NCI-H2196 (cell line): ENCODE results near the gene ARRB1.
"Not testable (repeated sequence)": the region's sequence is repeated elsewhere in the genome, so short reads cannot be mapped to it uniquely, and the experiment has no call there.

Experiments used
- DNase-seq: peaks from one replicate; lab custom pipeline; 2025; ENCODE audit not compliant: unreplicated experiment; lab: John Stamatoyannopoulos, UW

ARRB1 gene

DNA sequence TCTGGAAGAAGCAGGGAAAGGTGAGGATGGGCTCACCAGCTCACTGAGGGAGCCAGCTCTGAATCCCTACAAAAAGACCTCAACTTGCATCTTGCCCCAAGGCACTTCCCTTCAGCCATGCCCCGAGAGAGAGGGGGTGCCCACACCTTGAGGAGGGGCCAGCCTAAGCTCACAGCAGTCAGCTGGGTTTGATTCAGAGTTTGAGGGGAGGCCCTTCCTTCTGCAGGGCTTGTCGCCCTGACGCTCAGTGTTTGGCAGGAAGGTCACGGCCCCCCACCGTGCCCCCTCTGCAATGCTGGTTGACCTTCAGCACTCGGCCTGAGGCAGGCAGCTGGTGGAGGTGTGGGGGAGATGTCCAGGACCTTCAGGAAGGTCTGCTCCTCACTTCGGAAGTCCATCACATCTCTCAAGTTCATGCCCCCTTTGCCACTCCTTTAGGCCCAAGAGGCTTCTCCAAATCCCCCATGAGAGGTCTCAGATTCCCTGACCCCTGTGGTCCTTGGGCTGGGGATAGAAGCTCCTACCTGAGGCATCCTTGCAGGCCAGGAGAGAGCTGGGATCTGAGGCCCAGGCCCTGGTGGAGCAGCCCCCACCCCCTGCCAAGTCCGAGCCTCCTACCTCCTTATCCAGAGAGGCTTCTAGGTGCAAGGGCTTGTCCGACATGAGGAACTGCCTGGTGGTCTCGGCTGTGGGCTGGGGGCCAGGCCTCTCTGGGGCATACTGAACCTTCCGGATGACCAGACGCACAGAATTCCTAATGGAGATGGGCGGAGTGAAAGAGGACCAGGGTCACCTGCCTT, 73.3 kb downstream of the ARRB1 start:
- no peak for DNase-seq

DNA sequence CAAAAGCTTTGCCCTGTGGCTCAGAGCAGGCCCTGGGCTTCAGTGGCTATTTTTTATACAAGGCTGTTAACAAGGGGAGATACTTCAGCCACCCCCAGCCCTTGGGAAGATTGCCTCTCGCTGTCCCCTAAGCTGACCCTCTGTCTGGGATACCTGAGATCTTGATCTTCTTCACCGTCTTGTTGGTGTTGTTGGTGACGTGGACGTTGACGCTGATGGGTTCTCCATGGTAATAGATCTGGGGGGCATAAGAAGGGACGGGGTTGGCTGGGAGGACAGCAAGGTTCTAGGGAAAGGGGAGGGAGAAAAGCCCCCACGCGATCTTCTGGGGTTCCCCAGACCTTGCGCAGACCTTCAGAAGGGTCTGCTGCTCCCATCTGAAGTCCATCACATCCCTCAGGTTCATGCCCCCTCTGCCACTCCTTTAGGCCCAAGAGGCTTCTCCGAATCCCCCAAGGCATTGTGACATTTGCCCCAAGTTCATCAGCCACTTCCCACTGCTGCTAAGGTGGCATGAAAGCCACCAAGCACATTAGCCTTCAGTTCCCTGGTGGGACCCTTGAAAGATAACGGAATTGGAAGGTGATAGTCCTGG, 74.2 kb downstream of the ARRB1 start:
- DNase-seq, result no peak

DNA sequence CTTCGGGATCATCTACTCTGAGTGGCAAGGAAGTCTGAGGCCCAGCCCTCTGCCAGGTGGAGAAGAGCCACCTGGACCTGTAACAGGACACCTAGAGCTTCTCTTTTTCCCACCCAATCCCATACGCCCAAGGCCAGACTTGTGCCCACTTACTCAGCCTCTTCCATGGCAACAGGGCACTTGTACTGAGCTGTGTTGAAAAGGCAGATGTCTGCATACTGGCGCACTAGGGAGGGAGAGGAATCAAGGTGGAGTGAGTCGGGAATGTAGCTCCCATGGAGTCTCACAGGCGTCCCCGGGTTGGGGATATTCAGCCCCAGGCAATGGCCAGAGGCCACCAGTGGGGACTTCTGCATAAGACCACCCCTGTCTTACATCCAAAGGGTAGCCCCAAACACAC, 74.8 kb downstream of the ARRB1 start:
- peak; percentile 89 for DNase-seq

DNA sequence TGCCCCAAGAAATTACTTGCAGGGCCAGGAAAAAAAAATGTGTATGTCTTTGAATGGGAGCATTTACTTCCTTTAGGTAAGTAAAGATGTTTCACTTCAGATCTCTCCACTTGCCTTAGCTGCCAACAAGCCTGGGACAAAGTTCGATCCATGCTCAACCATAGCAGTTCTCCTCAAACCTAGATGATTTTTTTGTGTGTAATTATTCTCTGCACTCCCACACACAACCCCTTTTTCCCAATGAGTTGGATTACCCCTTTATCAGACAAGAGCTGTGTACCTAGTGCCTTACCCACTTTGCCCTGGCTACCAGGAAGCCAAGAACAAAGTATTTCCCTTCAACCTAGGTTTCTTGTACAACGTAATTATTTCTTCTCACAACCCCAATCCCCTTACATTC, 75.3 kb downstream of the ARRB1 start:
- DNase-seq, result no peak

DNA sequence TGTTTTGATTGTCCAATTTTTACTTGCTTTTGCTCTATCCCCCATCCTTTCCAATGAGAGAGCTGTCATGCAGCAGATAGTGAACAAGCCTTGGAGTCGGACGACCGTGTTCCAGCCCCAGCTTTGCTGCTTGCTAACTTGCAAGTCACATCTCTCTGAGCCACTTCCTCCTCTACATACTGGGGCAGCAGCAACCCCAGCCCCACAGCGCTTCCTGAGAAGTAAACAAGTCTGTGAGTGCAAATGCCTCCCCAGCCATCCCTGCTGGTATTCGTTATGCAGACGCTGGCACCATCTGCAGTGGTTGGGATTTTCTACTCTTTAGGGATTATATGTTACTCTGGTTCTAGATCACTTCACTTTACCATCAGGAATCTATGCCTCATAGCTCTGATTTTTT, 75.9 kb downstream of the ARRB1 start:
- no peak for DNase-seq

DNA sequence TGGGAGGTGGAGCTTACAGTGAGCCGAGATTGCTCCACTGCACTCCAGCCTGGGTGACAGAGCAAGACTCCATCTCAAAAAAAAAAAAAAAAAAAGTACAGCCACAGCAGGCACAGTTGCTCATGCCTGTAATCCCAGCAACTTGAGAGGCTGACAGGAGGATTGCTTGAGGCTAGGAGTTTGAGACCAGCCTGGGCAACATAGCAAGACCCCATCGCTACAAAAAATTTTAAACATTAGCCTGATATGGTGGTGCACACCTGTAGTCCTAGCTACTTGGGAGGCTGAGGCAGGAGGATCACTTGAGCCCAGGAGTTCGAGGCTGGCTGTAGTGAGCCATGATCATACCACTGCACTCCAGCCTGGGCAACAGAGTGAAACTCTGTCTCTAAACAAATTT, 76.7 kb downstream of the ARRB1 start:
- not testable (repeated sequence) for DNase-seq

DNA sequence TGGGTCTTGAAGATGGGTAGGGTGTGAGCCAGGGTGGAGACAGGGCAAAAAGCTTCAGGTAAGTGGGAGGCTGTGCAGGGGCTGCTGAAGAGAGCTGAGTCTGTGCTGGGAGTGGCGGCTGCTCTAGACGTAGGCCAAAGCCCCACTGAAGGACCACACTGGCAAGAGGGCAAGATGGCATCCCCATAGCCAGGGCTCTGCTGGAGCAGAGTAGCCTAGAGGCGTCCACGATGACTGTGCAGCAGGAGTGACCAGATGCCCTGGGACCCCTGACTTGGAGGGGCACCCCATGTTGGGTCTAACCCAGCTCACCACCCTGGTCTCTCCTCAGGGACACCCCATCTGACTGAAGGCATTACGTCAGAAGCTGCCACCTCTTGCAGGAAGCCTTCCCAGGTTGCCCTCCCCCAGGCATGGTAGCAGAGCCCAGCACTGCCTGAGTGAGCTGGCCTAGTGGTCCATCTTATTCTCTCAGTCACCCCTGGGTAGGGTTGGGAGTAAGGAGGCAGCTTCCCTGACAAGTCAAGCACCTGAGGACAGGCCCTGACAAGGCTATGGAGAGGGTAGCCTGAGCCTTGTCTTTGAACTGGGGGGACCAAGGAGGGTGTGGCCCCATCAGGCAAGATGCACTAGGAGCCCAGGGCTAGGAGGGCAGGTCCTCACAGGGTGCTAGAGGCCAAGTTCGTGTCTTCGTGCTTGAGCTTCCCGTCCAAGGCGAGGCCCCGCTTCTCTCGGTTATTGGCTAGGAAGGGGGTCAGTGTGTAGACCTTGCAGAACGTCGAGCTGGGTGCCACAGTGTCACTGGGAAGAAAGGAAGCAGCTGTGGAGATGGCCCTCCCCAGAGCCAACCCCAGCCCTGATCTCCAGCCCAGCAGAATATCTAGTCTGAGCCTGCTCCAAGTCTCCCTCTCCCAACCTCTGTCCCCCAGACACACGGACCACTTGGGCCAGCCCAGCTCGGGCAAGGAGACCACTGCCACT, 77.8 kb downstream of the ARRB1 start:
- DNase-seq, result no peak

DNA sequence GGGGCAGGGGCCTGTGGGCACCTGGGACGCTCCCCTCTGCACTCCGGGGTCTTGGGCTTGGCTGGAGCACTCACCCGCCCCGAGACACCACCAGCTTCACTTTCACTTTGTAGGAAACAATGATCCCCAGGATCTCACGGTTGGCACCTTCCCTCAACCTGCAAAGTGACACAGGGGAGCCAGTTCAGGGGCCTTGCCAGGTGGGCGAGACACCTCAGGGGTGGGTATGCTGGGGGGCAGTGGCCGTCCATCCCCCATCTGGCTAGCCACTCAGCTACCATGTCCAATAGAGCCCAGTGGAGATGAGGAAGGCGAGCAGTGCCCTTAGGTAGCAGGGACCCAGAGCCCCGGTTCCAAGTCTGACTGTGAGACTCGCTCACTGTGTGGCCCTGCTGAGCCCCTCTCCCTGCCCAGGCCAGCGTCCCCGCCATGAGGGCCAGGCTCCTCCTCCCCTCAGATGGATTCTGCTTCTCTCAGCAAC, 78.6 kb downstream of the ARRB1 start:
- no peak for DNase-seq

DNA sequence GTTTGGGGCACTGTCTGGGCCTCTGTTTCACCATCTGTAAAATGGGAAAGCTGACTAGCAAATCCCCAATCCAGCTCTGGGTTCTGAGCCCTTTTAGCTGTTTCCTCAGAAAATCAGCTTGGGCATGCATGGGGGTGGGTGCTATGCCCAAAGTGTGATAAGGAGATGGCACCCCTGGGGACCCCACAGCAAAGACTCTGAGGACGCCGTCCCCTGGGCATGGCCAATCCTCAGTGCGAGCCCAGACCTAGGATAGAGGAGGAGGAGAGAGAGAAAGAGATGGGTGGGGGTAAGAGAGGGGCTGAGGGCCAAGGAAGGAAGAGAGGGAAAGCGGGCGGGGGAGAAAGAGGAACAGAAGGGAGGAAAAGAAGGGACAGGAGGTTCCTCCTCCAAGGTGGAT, 79.1 kb downstream of the ARRB1 start:
- DNase-seq, result no peak

DNA sequence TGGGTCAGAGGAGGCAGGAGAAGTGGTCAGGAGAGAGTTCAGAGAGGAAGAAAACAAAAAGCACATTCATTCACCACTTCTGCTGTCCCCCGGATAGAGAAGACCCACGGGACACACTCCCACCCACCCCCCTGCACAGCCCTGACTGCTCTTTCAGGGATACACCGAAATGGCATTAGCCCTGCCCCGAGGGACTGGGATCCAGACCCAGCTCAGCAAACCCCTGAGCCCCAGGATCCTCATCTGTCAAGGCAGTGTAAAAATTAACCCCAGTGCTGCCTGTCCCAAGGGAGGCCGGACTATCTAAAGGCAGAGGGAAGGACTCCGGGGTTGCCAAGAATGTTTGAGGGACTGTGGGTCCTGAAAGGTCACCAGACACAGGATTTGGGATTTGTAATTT, 79.7 kb downstream of the ARRB1 start:
- DNase-seq, result no peak

DNA sequence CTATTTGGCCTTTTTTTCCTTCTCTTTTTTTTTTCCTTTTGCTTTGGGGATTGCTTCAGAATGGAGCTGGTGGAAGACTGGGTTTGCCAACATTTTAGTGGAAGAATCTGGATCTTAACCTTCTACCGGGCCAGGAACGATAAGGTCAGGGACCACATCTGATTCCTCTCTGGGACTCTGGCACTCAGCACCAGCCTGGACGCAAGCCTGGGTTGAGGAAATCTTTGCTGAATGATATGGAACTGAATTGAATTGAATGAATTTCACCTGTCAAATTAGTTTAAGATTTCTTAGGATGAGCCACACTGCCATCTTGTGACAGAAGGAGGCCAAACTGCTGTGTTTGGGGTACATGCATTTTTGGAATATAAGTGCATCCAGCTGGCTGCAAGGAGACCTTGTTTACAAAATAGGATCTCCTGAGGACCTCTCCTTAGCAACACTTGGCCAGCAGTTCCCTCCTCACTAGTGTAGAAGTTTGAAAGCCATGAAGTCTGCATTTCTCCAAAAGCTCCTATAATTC, 80.5 kb downstream of the ARRB1 start:
- DNase-seq, result peak; percentile 30

DNA sequence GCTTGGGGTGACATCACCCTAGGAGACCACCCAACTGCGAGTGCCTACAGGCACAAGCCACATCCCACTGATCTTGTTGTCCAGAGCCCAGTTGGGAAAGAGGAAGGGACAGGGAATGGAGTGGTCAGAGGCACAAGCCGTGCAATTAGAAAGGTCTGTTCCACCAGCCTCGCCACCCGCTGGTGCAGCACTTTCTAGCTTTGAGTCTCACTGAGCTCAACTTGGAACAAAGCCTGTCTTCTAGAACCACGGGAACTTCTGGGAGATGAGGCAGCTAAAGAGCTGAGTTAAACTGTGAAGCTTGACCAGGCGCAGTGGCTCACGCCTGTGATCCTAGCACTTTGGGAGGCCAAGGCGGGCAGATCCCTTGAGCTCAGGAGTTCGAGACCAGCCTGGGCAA, 81.6 kb downstream of the ARRB1 start:
- DNase-seq, result no peak

DNA sequence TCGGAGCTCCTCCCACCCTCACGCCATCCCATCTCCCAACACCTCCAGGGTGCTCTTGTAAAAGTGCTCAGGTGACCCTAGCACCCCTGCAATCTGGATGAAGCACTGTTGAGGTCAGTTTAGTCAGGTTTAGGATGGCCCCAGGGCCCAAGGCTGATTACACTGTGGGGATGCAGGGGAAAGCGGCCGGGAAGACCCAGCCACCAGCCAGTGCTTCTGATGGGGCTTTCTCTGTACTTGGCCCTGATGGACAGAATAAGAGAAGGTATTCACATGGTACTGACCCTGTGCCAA, 82.1 kb downstream of the ARRB1 start:
- no peak for DNase-seq

DNA sequence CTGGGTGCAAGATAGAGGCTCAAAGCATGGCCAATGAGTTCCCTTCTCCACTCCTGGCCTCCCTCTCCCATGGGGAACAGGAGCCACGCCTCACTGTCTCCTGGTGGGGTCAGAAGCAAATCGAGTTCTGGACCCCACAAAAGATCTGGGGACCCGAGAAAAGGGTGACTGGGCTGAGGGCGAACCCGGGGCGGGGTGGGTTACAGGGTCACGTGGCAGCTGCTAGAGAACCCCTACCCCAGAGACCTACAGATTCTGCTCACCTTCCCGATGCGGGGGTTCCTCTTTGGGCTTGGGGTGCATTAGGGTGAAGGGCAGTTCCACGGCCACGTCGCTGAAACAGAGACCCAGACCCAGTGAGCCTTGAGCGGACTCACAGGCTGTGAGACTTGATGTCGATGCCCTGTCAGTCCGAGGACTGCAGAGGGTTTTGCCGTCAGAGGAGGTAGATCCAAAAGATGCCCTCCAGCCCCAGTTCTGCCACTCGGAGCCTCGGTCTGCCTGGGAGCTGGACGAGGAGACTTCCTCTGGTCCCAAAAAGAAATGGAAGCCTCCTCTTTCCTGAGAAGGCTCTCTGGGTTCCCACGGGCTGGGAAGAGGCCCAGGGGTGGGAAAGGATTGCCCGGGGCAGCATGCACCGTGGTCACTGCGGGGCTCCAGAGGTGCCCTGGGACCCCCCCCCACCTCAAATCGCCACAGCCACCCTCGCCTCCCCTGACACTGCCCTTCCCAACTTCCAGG, 82.7 kb downstream of the ARRB1 start:
- no peak for DNase-seq

DNA sequence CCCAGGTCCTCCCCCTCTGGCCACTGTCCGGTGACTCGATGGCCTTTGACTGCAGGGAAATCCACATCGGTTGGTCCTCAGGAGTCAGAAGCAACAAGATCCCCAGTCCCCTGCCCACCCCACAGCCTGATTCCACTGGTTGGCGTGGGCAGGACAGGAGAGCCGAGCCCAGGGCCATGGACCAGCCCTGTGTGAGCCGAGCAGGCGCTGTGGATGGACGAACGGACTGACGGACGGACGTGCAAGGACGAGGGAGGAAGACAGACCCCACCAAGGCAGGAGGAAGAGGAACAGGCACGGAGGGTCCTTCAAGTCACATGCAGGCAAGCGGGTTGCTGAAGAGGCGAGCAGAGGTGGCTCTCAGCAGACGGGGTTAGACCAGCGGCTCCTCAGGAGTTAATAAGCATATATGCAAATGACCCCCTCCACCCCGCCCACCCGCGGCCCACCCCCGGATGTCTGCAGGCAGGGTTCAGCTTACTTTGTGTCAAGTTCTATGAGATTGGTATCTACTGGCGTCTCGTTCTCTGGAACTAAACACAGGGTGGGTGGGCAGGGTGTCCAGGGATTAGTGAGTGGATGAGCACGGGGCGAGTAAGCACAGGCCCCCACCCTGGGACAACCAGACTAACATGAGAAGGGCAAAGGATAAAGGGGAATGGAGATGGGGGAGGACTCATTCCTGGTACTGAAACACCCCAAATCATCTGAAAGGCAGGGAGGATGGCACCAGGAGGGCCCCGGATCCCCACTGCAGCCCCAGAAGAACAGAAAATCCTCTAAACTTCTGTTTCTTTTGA, 84.1 kb downstream of the ARRB1 start:
- no peak for DNase-seq

DNA sequence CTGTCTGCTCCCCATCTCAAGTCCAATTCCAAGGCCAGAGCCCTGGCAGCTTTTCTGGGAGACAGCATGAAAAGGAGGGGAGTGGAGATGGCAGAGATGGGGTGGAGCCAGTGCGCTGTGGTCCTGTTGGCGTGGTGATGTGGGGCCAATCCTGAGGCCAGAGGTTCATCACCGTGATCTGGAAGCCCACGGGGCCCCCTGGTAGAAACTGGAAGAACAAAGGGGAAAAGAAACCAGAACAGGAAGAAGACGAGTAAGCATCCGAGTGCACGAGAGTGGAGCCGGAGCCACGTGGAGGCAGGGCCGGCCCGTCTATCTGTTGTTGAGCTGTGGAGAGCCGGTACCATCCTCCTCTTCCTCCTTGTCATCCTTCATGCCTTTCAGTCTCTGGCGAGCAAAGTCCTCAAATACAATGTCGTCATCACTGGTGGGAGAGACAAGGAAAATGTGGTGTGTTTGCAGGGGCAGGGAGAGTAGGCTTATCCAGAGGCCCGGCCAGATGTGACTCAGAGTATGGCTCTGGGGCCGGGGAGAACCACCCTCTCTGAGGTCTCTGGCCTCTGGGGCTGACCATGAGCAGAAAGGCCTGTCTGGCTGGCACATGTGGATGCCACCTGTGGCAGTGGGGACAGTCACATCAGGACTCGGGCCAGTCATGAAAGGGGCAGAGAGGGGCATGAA, 85.5 kb downstream of the ARRB1 start:
- DNase-seq, result no peak

DNA sequence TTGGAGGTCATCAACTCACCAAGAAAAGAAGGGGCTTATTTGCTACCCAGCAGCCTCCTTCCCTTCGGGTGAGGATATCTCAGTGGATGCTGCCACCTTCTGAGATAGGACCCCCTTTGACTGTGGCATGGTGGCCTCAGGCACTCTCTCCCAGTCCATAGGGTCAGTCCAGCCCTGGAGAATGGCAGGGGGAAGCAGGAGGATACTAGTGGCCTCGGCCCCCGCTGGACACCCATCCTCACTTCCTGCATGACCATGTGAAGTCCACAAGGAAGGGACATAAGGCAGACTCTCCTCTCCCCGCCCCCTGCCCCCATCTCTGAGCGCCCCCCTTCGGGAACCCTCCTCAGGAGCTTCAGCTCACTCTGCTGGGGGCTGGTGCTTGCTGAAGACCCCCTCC, 86.5 kb downstream of the ARRB1 start:
- DNase-seq, result no peak

DNA sequence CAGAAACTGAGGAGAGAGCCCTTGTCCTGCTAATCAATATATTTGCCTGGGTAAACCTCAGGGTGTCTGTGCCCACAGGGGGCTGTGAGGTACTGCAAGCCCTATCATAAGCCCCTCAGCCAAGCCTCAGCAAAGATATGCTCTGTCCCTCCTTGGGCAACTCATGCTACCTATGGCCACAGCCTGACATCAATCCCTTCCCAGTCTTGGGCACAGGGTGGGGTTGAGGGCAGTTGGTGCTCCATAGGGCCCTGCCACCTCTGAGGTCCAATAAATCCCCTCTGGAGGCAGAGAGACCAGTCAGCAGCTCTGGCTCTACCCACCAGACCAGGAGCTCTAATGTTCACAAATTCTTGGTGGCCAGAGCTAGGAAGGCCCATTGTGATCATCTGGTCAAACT, 87.1 kb downstream of the ARRB1 start:
- no peak for DNase-seq

DNA sequence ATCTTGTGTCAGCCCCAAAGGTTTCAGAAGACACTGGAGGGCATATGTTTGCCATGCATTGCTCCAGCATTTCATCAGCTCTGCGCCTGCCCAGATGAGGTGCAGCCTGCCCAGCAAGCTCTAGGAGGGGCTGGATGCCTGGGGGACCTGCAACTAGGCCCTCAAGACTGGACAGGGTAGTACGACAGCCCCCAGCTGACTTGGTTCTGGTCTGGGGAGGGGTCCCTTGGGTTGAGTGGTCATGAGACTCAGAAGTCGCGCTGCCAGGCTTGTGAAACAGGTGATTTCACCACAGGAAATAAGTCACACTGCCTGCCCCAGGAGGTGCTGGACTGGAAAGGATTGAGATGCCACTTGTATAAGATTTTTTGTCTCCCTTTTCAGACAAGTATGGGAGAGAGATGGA, 87.5 kb downstream of the ARRB1 start:
- no peak for DNase-seq
